Mesothelial cell of epicardium (in vitro differentiated cells): ENCODE results near the gene KLK15. TPM values are rescaled to one million over a fixed set of nuclear protein-coding genes. Genes with fewer than 3 reads are reported as not detected.
"Not testable (repeated sequence)": the region's sequence is repeated elsewhere in the genome, so short reads cannot be mapped to it uniquely, and the experiment has no call there.

ENCODE experiments used
- DNase-seq, 2 experiments: peaks; one replicate each; pipeline ENCODE4 v3.0.0; 2021; ENCODE audit warnings: low spot score in 2 of 2; ENCODE audit not compliant: unreplicated experiment in 2 of 2
- H3K27ac Mint-ChIP-seq: 2 replicates; pipeline ENCODE4 v1.8.0; 2021; ENCODE audit warnings: mixed read lengths
- H3K27me3 Mint-ChIP-seq: 2 replicates; pipeline ENCODE4 v1.8.0; 2021; ENCODE audit warnings: low read depth, mixed read lengths
- H3K36me3 Mint-ChIP-seq: 2 replicates; pipeline ENCODE4 v1.8.0; 2021; ENCODE audit warnings: mixed read lengths
- H3K4me1 Mint-ChIP-seq: 2 replicates; pipeline ENCODE4 v1.8.0; 2021; ENCODE audit warnings: mixed read lengths
- H3K4me3 Mint-ChIP-seq: 2 replicates; pipeline ENCODE4 v1.8.0; 2021; ENCODE audit warnings: mild to moderate bottlenecking, moderate library complexity, mixed read lengths
- H3K9me3 Mint-ChIP-seq: 2 replicates; pipeline ENCODE4 v1.8.0; 2021; ENCODE audit warnings: mixed read lengths
- total RNA-seq: library from RNA; stranded (reverse); gene quantifications from 3 replicates; pipeline ENCODE4 v1.2.1, GENCODE V29; 2021
- TF ChIP-seq, protein P1 (sequence below): fragments of 200-600 bp; sonication (generic); IDR thresholded peaks from one replicate; pipeline ENCODE4 v1.5.0; 2021; ENCODE audit warnings: antibody characterized with exemption; ENCODE audit not compliant: unreplicated experiment

The KLK15 gene
- total RNA-seq, 1 donor from 2014 or later: not detected

GRCh38 chr19:50815439-50815838 lies 17.9 kb downstream of the KLK15 start:
- no peak overlapping the region for H3K27ac Mint-ChIP-seq
- peaks cover 80% of the 10 kb centered on the region for H3K27me3 Mint-ChIP-seq
- DNase-seq: no peak
- H3K4me1 Mint-ChIP-seq: peaks cover 10% of the 10 kb centered on the region
- H3K36me3 Mint-ChIP-seq: no peaks in the 10 kb centered on the region
- peaks cover 4% of the 10 kb centered on the region for H3K9me3 Mint-ChIP-seq
- TF ChIP-seq, protein P1, sequence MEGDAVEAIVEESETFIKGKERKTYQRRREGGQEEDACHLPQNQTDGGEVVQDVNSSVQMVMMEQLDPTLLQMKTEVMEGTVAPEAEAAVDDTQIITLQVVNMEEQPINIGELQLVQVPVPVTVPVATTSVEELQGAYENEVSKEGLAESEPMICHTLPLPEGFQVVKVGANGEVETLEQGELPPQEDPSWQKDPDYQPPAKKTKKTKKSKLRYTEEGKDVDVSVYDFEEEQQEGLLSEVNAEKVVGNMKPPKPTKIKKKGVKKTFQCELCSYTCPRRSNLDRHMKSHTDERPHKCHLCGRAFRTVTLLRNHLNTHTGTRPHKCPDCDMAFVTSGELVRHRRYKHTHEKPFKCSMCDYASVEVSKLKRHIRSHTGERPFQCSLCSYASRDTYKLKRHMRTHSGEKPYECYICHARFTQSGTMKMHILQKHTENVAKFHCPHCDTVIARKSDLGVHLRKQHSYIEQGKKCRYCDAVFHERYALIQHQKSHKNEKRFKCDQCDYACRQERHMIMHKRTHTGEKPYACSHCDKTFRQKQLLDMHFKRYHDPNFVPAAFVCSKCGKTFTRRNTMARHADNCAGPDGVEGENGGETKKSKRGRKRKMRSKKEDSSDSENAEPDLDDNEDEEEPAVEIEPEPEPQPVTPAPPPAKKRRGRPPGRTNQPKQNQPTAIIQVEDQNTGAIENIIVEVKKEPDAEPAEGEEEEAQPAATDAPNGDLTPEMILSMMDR: no peak
- H3K4me3 Mint-ChIP-seq: no peak overlapping the region

DNA sequence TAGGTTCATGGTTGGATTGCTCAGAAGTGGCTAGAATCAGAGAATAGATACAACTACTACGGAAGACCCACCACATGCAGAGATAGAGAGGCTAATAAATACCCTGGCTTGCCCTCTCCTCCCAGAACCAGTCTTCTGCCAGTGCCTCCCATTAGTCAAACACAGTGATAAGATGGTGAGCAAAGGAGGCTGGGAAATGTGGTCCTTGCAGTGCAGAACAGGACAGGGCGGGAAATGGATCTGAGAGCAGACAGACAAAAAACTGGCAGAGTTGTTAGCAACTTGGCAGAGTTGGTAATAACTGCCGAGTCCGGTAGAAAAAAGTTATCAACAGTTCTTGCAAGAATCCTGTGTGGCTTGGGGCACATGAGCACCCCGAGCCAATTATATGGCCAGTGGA lies 18.5 kb downstream of the KLK15 start:
- no peaks in the 10 kb centered on the region for H3K36me3 Mint-ChIP-seq
- no peak overlapping the region for H3K4me3 Mint-ChIP-seq
- H3K27ac Mint-ChIP-seq: no peak overlapping the region
- H3K4me1 Mint-ChIP-seq: peaks cover 5% of the 10 kb centered on the region
- DNase-seq: no peak
- TF ChIP-seq, protein P1: no peak
- peaks cover 4% of the 10 kb centered on the region for H3K9me3 Mint-ChIP-seq
- H3K27me3 Mint-ChIP-seq: peaks cover 76% of the 10 kb centered on the region

GRCh38 chr19:50812474-50812873 lies 20.9 kb downstream of the KLK15 start:
- DNase-seq: no peak
- H3K4me1 Mint-ChIP-seq: no peaks in the 10 kb centered on the region
- H3K9me3 Mint-ChIP-seq: peaks cover 4% of the 10 kb centered on the region
- TF ChIP-seq, protein P1: no peak
- no peaks in the 10 kb centered on the region for H3K36me3 Mint-ChIP-seq
- H3K27ac Mint-ChIP-seq: no peak overlapping the region
- peaks cover 63% of the 10 kb centered on the region for H3K27me3 Mint-ChIP-seq
- H3K4me3 Mint-ChIP-seq: no peak overlapping the region

DNA sequence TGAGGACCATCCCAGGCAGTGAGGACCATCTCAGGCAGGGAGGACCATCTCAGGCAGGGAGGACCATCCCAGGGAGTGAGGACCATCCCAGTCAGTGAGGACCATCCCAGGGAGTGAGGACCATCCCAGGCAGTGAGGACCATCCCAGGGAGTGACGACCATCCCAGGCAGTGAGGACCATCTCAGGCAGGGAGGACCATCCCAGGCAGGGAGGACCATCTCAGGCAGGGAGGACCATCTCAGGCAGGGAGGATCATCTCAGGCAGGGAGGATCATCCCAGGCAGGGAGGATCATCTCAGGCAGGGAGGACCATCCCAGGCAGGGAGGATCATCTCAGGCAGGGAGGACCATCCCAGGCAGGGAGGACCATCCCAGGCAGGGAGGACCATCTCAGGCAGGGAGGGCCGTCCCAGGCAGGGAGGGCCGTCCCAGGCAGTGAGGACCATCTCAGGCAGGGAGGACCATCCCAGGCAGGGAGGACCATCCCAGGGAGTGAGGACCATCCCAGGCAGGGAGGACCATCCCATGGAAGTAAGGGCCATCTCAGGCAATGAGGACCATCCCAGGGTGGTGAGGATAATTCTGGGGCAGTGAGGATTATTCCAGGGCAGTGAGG lies 21.6 kb downstream of the KLK15 start:
- H3K36me3 Mint-ChIP-seq: not testable (repeated sequence)

DNA sequence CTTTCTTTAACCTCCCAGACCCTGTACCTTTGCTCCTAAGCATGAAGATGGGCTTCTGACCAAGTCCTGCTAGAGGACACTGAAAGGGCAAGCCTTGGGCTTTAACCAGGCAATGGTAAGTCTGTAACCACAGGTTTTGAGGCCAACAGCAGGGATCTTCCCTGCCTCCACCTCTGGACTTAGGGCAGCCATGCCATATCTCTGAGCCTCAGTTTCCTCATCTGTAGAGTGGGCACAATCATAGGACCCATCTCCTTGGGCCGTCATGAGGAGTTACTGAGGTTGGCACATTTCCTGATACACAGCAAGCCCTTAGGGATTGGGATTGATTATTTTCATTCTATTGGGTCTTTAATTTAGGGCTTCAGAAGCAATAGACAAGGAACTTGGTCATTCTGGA lies 24.5 kb downstream of the KLK15 start:
- Mint-ChIP-seq H3K36me3 (no peaks in the 10 kb centered on the region), H3K9me3 (no peaks in the 10 kb centered on the region), H3K27ac (no peak overlapping the region), H3K27me3 (peaks cover 31% of the 10 kb centered on the region), H3K4me3 (no peak overlapping the region), H3K4me1 (peaks cover 4% of the 10 kb centered on the region)
- TF ChIP-seq, protein P1: no peak
- DNase-seq: no peak

More for the DNA sequence above, 21.6 kb downstream of the KLK15 start:
- H3K27me3 Mint-ChIP-seq: peaks cover 57% of the 10 kb centered on the region
- H3K4me1 Mint-ChIP-seq, DNase-seq, H3K4me3 Mint-ChIP-seq, H3K9me3 Mint-ChIP-seq, H3K27ac Mint-ChIP-seq: not testable (repeated sequence)

GRCh38 chr19:50804420-50805272 lies 28.7 kb downstream of the KLK15 start:
- TF ChIP-seq, protein P1: no peak
- H3K4me1 Mint-ChIP-seq: peaks cover 26% of the 10 kb centered on the region

More at GRCh38 chr19:50804420-50805272, 28.7 kb downstream of the KLK15 start:
- Mint-ChIP-seq H3K36me3 (peaks cover 9% of the 10 kb centered on the region), H3K4me3 (peak overlapping the region; percentile 97), H3K27ac (peak overlapping the region; percentile 100), H3K9me3 (no peaks in the 10 kb centered on the region), H3K27me3 (peaks cover 11% of the 10 kb centered on the region)
- peak; percentile 97 to 99 for DNase-seq
